Heart right ventricle (tissue), 16 donors: ENCODE measurements around the gene LEKR1. TPM values are rescaled to one million over a fixed set of nuclear protein-coding genes. Genes with fewer than 3 reads are reported as not detected.
A peak's percentile ranks its signal among the peaks of the same experiment; 100 is the strongest.

Experiments used
- ATAC-seq, 8 donors: fragments of 200-7000 bp; cut with Tn5 transposase; one replicate each; pipeline ENCODE4 v1.9.1; 2020; ENCODE audit warnings: mild to moderate bottlenecking in 8 of 8, moderate library complexity in 8 of 8, moderate number of reproducible peaks in 1 of 8
- DNase-seq, 2 donors: peaks; one replicate each; pipeline ENCODE4 v3.0.0-alpha.2; 2020
- H3K27ac ChIP-seq, 10 donors: fragments of 200-600 bp; sonication (generic) in 2 of 10; one replicate each; pipeline versions ENCODE4 v1.5.0 to v1.8.0; 2020 to 2022; ENCODE audit warnings: mild to moderate bottlenecking in 3 of 10
- H3K27me3 ChIP-seq, 7 donors: fragments of 200-600 bp; one replicate each; pipeline ENCODE4 v1.8.0; 2021 to 2022; ENCODE audit warnings: mild to moderate bottlenecking in 2 of 7
- H3K36me3 ChIP-seq, 9 donors: fragments of 200-600 bp; sonication (generic) in 1 of 9; one replicate each; pipeline versions ENCODE4 v1.5.0 to v1.8.0; 2020 to 2022; ENCODE audit warnings: mild to moderate bottlenecking in 2 of 9
- H3K4me1 ChIP-seq, 9 donors: fragments of 200-600 bp; sonication (generic) in 1 of 9; one replicate each; pipeline versions ENCODE4 v1.5.0 to v1.8.0; 2020 to 2022; ENCODE audit warnings: mild to moderate bottlenecking in 4 of 9
- H3K4me3 ChIP-seq, 10 donors: fragments of 200-600 bp; sonication (generic) in 2 of 10; one replicate each; pipeline versions ENCODE4 v1.5.0 to v1.8.0; 2020 to 2022; ENCODE audit warnings: mild to moderate bottlenecking in 7 of 10, moderate library complexity in 2 of 10
- H3K9me3 ChIP-seq, 11 donors: fragments of 200-600 bp in 10 of 11; sonication (generic) in 2 of 11; one replicate each; pipeline versions ENCODE4 v1.5.0 to v1.8.0; 2013 to 2022; ENCODE audit warnings: mild to moderate bottlenecking in 2 of 11, control low read depth in 1 of 11, moderate library complexity in 1 of 11
- WGBS, 2 donors: extraction: QIAGEN DNeasy Blood & Tissue Kit; methylation state at CpG; one replicate each; pipeline ENCODE4 v1.1.7; 2013; ENCODE audit warnings: inconsistent platforms in 1 of 2; 5-methylcytosine and 5-hydroxymethylcytosine counted together
- intact Hi-C, 10 donors: fragments of 100-400 bp; cut with DNase I; formaldehyde crosslinking; loops; one replicate each; pipeline versions ENCODE4 v1.11.1 to v1.14.2; 2022
- polyA plus RNA-seq, 2 donors: library from polyadenylated mRNA; stranded (reverse); fragments of 200-250 nt; gene quantifications; one replicate each; pipeline ENCODE4 v1.2.3, GENCODE V29; 2013
- total RNA-seq, 10 donors: library from RNA; stranded (reverse); fragmentation: NEBNext Ultra II Directional in 3 of 10; extraction: Animal tissue kit (Norgen Biotek cat#: 25700) in 3 of 10; gene quantifications; one replicate each; pipeline versions ENCODE4 v1.2.1 to v1.2.4, GENCODE V29; 2021 to 2023
- TF ChIP-seq, protein P1 (sequence below), 9 donors: fragments of 200-600 bp; sonication (generic) in 2 of 9; IDR thresholded peaks; one replicate each; pipeline versions ENCODE4 v1.5.0 to v1.8.0; 2021 to 2022; ENCODE audit warnings: antibody characterized with exemption in 9 of 9, mild to moderate bottlenecking in 5 of 9, moderate library complexity in 1 of 9
- donor health status: Arrhythmogenic right ventricular cardiomyopathy.
- donor health status: ischemic (EF 13 %, LVEDD 7.1; RV severe dilation, severe dysfunction).
- donor health status: healthy with polysubstance abuse.
- donor health status: DM: no; HTN: yes; CAD: no.
- donor health status: DM: no; HTN: no; CAD: no.
- donor health status: ischemic (EF 25% LVEDD 6.9; RV normal size, moderate dysfunction).
- donor health status: ischemic (EF 25% LVEDD 5.7; RV mildly dilated, moderate dysfunction).
- donor health status: healthy.
- donor health status: DM: yes; HTN: yes; CAD: no.
- donor health status: Ischemic cardiomyopathy.
- donor health status: ischemic (EF 35%, LVEDD 5.7; RV mildly dilated, moderate dysfunction).
- donor health status: nonischemic (EF 11% LVEDD 7.7; RV severe dilation, severe dysfunction).
- donor health status: DM: yes; HTN: yes; CAD: no.
- donor health status: PGD.
- donor health status: ischemic (EF 29% LVEDD 5.4; RV normal size, mild dysfunction).
- donor health status: nonischemic (EF 23%, LVEDD 6.1; RV moderate dilation, normal function).

The LEKR1 gene
- total and polyA plus RNA-seq, 12 donors, result 0.17 to 3.0 (median 0.81) TPM

DNA sequence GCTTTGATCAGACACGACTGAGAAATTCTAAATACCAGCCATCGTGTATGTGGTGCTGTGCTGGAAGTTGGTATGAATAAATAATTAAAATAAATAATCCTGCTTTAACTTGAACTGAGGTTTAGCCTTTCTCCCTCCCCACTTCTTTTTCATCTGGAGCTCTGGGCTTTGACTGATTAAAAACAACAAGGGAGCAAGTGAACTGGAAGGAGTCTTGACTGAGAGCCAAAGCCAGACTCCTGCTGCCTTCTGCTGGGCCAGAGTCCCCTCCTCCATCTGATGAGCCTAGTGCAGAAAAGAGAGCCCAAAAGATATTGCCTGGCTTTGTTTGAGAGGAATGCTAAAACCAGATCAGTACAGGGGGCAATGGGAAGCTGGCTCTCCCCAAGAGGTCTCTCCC, 237.8 kb downstream of the LEKR1 start:
- ATAC-seq, result peak in 2 of 8 donors; percentile 20 to 27
- Histone ChIP-seq H3K27me3 (peaks cover 0 to 3% (median 0%) of the 10 kb centered on the region in 7 donors), H3K4me1 (peaks cover 0 to 11% (median 0%) of the 10 kb centered on the region in 9 donors), H3K4me3 (no peak overlapping the region), H3K9me3 (no peaks in the 10 kb centered on the region), H3K27ac (no peak overlapping the region), H3K36me3 (no peaks in the 10 kb centered on the region)
- 60 to 71% methylated on average over 2 of the region's 2 CpGs for WGBS, 2 donors
- TF ChIP-seq, protein P1, sequence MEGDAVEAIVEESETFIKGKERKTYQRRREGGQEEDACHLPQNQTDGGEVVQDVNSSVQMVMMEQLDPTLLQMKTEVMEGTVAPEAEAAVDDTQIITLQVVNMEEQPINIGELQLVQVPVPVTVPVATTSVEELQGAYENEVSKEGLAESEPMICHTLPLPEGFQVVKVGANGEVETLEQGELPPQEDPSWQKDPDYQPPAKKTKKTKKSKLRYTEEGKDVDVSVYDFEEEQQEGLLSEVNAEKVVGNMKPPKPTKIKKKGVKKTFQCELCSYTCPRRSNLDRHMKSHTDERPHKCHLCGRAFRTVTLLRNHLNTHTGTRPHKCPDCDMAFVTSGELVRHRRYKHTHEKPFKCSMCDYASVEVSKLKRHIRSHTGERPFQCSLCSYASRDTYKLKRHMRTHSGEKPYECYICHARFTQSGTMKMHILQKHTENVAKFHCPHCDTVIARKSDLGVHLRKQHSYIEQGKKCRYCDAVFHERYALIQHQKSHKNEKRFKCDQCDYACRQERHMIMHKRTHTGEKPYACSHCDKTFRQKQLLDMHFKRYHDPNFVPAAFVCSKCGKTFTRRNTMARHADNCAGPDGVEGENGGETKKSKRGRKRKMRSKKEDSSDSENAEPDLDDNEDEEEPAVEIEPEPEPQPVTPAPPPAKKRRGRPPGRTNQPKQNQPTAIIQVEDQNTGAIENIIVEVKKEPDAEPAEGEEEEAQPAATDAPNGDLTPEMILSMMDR (IDR thresholded peaks at IDR 0.05), result no peak
- DNase-seq, result no peak
- intact Hi-C loops, result loop anchor here in 1 of 10 donors (10.0 kb wide), 1 partner anchor 431 kb away; no protein-coding TSS in a partner anchor

DNA sequence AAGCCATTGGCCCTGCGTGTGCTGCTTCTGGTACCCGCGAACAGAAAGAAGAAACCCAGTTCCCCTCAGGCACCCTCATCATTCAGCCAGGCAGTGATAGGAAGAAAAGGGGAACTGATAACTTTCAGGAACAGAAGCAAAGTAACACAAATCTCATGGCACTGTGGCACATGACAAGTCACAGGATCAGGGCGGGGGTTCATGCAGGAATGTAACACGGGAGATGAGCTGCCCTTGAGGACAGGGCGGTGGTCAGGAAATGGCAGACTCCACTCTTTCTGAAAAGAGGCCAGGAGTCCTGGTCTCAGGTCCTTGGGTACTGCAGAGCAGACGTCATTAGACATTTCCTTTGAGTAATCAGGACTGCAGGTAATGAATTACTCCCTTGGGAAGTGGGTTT, 238.2 kb downstream of the LEKR1 start:
- DNase-seq (no peak), ATAC-seq (peak in 2 of 8 donors; percentile 12 to 25)
- Histone ChIP-seq H3K27ac (no peak overlapping the region), H3K4me3 (no peak overlapping the region), H3K36me3 (no peaks in the 10 kb centered on the region), H3K4me1 (peaks cover 0 to 11% (median 0%) of the 10 kb centered on the region in 9 donors), H3K27me3 (no peaks in the 10 kb centered on the region), H3K9me3 (no peaks in the 10 kb centered on the region)
- TF ChIP-seq, protein P1 (IDR thresholded peaks at IDR 0.05), result no peak
- 56 to 57% methylated on average over 7 of the region's 7 CpGs for WGBS, 2 donors
- intact Hi-C loops, result loop anchor here in 1 of 10 donors (10.0 kb wide), 1 partner anchor 430 kb away; no protein-coding TSS in a partner anchor

- ATAC-seq, result no peak
- H3K27ac ChIP-seq, result no peak overlapping the region
- intact Hi-C loops, result loop anchor here in 1 of 10 donors (10.0 kb wide), 1 partner anchor 430 kb away; no protein-coding TSS in a partner anchor
- peaks cover 0 to 14% (median 0%) of the 10 kb centered on the region in 9 donors for H3K4me1 ChIP-seq
- no peak for DNase-seq
- TF ChIP-seq, protein P1 (IDR thresholded peaks at IDR 0.05), result no peak
- no peaks in the 10 kb centered on the region for H3K9me3 ChIP-seq
- WGBS, 2 donors, result 76 to 84% methylated on average over 5 of the region's 5 CpGs
- H3K27me3 ChIP-seq, result no peaks in the 10 kb centered on the region
- H3K36me3 ChIP-seq, result no peaks in the 10 kb centered on the region
- H3K4me3 ChIP-seq, result no peak overlapping the region
These were observed 239.0 kb downstream of the LEKR1 start for GRCh38 chr3:157065201-157065600.

DNA sequence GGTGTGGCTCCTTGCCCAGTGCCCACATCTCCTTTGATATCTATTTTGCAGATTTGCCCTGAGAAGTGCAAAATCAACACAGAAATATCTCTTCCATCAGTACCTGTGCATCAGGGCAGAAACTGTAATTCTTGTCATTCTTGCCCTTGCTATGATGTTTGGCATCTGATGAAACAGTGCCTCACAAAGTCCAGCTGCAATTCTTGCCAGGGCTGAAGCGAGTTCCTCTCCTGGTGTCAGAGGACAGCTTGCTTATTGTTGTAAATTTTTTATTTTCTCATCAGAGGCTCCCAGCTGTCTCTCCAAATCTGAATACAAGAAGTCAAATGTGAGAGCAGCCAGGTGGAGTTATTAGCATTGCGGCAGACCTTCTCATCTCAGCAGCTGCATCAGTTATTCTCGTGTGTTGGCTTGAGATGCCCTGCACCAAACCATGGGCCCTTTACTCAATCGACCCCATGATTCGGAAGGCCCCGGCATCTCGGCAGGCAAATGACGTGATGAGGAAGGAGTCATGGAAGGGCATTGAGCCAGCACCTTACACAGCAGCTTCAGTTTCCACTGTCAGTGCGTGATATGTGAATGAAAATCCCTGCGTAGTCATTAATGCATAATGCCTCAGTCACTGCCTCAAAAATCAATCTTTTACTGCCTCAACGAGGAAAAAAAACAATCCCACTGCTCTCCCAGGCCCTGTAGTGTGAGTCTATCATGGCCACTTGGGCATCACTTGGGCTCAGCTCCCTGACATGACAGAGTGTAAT, 240.4 kb downstream of the LEKR1 start:
- WGBS, 2 donors, result 70% methylated on average over 11 of the region's 11 CpGs
- peak in 2 of 8 donors; percentile 18 to 43 for ATAC-seq
- Histone ChIP-seq H3K4me1 (peaks cover 0 to 16% (median 0%) of the 10 kb centered on the region in 9 donors), H3K36me3 (no peaks in the 10 kb centered on the region), H3K27me3 (no peaks in the 10 kb centered on the region), H3K9me3 (no peaks in the 10 kb centered on the region), H3K4me3 (no peak overlapping the region), H3K27ac (peak overlapping the region in 1 of 10 donors; percentile 36)
- intact Hi-C loops, result loop anchor here in 1 of 10 donors (10.0 kb wide), 1 partner anchor 428 kb away; no protein-coding TSS in a partner anchor
- DNase-seq, result no peak
- TF ChIP-seq, protein P1 (IDR thresholded peaks at IDR 0.05), result no peak
